Measurements from ENCODE around the gene GPER1. TPM values are rescaled to one million over a fixed set of nuclear protein-coding genes. Genes with fewer than 3 reads are reported as not detected.

Gene GPER1
- polyA plus RNA-seq, 1 donor (not counting 4 experiments of a cell fraction or from before 2014, with no cell fraction given) = 0.05 TPM

GRCh38 chr7:1086588-1087464 lies 1.1 kb upstream of the GPER1 start:
- FAIRE-seq = peak; percentile 51
- peak overlapping the region; percentile 77 for H2AFZ ChIP-seq (ENCODE audit: control insufficient read depth, low read length)

GRCh38 chr7:1087465-1087814 lies 473 bp upstream of the GPER1 start:
- no peak overlapping the region for H3K4me3 ChIP-seq (ENCODE audit: control insufficient read depth in 2 of 3, extremely low read depth in 1 of 3, insufficient read depth in 2 of 3, low read depth in 1 of 3, low read length in 3 of 3)
- peaks cover 0 to 1% of the 10 kb centered on the region in 2 experiments for H3K36me3 ChIP-seq (ENCODE audit: control insufficient read depth in 2 of 2, extremely low read depth in 1 of 2, insufficient read depth in 2 of 2, low read length in 2 of 2)
- no peaks in the 10 kb centered on the region for H3K27me3 ChIP-seq (ENCODE audit: control insufficient read depth, extremely low read depth, insufficient read depth, low read length)
- H3K4me2 ChIP-seq (ENCODE audit: control insufficient read depth, extremely low read depth, insufficient read depth, low read depth, low read length) = peak overlapping the region; percentile 91
- dilution Hi-C loops (cut with MboI; ENCODE audit: extremely low pct_ligation_motif_present, low sequenced_read_pairs) = no loop called here
- H3K27ac ChIP-seq (ENCODE audit: control insufficient read depth, insufficient read depth, low read length) = no peak overlapping the region
- H3K4me1 ChIP-seq (ENCODE audit: control insufficient read depth, extremely low read depth, insufficient read depth, low read length) = peaks cover 19% of the 10 kb centered on the region
- TF ChIP-seq EZH2 (IDR thresholded peaks at IDR 0.05; ENCODE audit: low read length) (no peak), CTCF (optimal IDR thresholded peaks at IDR 0.05 in 1 of 3, IDR thresholded peaks at IDR 0.05 in 1 of 3, conservative IDR thresholded peaks at IDR 0.05 in 1 of 3; ENCODE audit: extremely low read depth in 1 of 3, insufficient read depth in 2 of 3, low read length in 3 of 3) (no peak)
- H3K9ac ChIP-seq (ENCODE audit: control insufficient read depth, extremely low read depth, insufficient read depth, low read length) = no peak overlapping the region
- FAIRE-seq (no peak), DNase-seq (ENCODE audit: low read depth, low spot score) (no peak)
- H3K79me2 ChIP-seq (ENCODE audit: control insufficient read depth, insufficient read depth, low read length) = no peaks in the 10 kb centered on the region
- no peak overlapping the region for H2AFZ ChIP-seq (ENCODE audit: control insufficient read depth, low read length)
- H4K20me1 ChIP-seq (ENCODE audit: control insufficient read depth, extremely low read depth, insufficient read depth, low read length) = peaks cover 6% of the 10 kb centered on the region
- H3K9me3 ChIP-seq (ENCODE audit: control insufficient read depth, low read depth, low read length) = no peaks in the 10 kb centered on the region
- no peaks in the 10 kb centered on the region for H3K9me1 ChIP-seq (ENCODE audit: control insufficient read depth, extremely low read depth, insufficient read depth, low read length)

More at GRCh38 chr7:1086588-1087464, 1.1 kb upstream of the GPER1 start:
- H3K27me3 ChIP-seq (ENCODE audit: control insufficient read depth, extremely low read depth, insufficient read depth, low read length) = no peaks in the 10 kb centered on the region
- peak overlapping the region; percentile 36 for H3K27ac ChIP-seq (ENCODE audit: control insufficient read depth, insufficient read depth, low read length)
- H3K4me3 ChIP-seq (ENCODE audit: control insufficient read depth in 2 of 3, extremely low read depth in 1 of 3, insufficient read depth in 2 of 3, low read depth in 1 of 3, low read length in 3 of 3) = peak overlapping the region; percentile 7 to 63 (median 39)
- H3K79me2 ChIP-seq (ENCODE audit: control insufficient read depth, insufficient read depth, low read length) = no peaks in the 10 kb centered on the region
- H3K9me3 ChIP-seq (ENCODE audit: control insufficient read depth, low read depth, low read length) = no peaks in the 10 kb centered on the region
- H4K20me1 ChIP-seq (ENCODE audit: control insufficient read depth, extremely low read depth, insufficient read depth, low read length) = peaks cover 6% of the 10 kb centered on the region
- no peaks in the 10 kb centered on the region for H3K9me1 ChIP-seq (ENCODE audit: control insufficient read depth, extremely low read depth, insufficient read depth, low read length)
- TF ChIP-seq EZH2 (IDR thresholded peaks at IDR 0.05; ENCODE audit: low read length) (no peak), CTCF (optimal IDR thresholded peaks at IDR 0.05 in 1 of 3, IDR thresholded peaks at IDR 0.05 in 1 of 3, conservative IDR thresholded peaks at IDR 0.05 in 1 of 3; ENCODE audit: extremely low read depth in 1 of 3, insufficient read depth in 2 of 3, low read length in 3 of 3) (peak; percentile 74 to 91 (median 75))
- H3K9ac ChIP-seq (ENCODE audit: control insufficient read depth, extremely low read depth, insufficient read depth, low read length) = peak overlapping the region; percentile 71
- H3K4me1 ChIP-seq (ENCODE audit: control insufficient read depth, extremely low read depth, insufficient read depth, low read length) = peaks cover 19% of the 10 kb centered on the region
- H3K36me3 ChIP-seq (ENCODE audit: control insufficient read depth in 2 of 2, extremely low read depth in 1 of 2, insufficient read depth in 2 of 2, low read length in 2 of 2) = peaks cover 0 to under 1% of the 10 kb centered on the region in 2 experiments
- peak; percentile 33 for DNase-seq (ENCODE audit: low read depth, low spot score)
- H3K4me2 ChIP-seq (ENCODE audit: control insufficient read depth, extremely low read depth, insufficient read depth, low read depth, low read length) = peak overlapping the region; percentile 91
- dilution Hi-C loops (cut with MboI; ENCODE audit: extremely low pct_ligation_motif_present, low sequenced_read_pairs) = no loop called here
